Stimulated activated CD4-positive, alpha-beta T cell treated with anti-CD3 and anti-CD28 coated beads, Interleukin-15, amount 100 ng/mL, for 1 hour (primary cell): ENCODE measurements around the gene TTLL13.

Source experiments
- DNase-seq, 2 donors: peaks; one replicate each; pipeline ENCODE4 v3.0.0-alpha.2; 2020; ENCODE audit warnings: low read depth in 1 of 2, low spot score in 1 of 2

TTLL13 gene, protein sequence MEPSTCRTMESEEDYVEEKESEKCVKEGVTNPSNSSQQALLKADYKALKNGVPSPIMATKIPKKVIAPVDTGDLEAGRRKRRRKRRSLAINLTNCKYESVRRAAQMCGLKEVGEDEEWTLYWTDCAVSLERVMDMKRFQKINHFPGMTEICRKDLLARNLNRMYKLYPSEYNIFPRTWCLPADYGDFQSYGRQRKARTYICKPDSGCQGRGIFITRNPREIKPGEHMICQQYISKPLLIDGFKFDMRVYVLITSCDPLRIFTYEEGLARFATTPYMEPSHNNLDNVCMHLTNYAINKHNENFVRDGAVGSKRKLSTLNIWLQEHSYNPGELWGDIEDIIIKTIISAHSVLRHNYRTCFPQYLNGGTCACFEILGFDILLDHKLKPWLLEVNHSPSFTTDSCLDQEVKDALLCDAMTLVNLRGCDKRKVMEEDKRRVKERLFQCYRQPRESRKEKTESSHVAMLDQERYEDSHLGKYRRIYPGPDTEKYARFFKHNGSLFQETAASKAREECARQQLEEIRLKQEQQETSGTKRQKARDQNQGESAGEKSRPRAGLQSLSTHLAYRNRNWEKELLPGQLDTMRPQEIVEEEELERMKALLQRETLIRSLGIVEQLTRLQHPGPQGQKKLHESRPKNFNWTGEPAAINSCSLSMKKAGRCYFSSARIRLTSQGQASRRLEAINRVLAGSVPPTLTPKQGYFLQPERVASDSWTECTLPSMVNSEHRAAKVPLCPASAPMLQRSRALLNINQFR

DNA sequence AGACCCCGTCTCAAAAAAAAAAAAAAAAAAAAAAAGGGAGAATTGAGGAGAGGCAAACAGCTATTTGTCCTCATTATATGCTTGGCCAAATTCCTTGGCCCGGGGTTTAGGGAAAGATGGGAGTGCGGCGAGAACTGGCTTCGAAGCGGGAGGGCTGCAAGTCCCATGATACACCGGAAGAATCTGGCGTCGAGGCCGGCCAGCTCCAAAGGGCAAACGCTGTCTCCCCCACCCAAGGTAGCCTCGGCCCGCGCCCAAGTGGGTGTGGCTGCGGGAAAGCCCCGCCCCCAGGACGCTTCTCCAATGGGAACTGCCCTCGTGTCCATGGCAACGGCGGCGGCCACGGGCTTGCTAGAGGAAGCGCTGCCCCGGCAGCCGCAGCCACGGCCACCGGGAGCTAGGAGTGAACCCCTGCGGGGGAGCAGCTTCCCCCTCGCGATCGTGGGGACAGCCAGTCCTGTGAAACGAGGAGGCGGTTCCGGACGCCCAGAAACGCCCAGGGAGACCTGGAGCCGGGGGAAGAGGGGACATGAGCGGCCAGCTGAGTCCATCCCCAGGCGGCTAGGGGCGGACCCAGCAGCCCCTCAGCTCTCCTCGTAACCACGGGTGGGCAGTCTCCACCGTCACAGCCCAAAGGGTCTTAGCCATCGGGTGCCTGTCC lies at the start of gene TTLL13:
Gene TTLL13, plus strand, starts transcription at position 354 of the 661 bp plus-strand sequence. CDS start 1,075 bp downstream, outside the sequence.
- DNase-seq, result peak; percentile 36 to 70

DNA sequence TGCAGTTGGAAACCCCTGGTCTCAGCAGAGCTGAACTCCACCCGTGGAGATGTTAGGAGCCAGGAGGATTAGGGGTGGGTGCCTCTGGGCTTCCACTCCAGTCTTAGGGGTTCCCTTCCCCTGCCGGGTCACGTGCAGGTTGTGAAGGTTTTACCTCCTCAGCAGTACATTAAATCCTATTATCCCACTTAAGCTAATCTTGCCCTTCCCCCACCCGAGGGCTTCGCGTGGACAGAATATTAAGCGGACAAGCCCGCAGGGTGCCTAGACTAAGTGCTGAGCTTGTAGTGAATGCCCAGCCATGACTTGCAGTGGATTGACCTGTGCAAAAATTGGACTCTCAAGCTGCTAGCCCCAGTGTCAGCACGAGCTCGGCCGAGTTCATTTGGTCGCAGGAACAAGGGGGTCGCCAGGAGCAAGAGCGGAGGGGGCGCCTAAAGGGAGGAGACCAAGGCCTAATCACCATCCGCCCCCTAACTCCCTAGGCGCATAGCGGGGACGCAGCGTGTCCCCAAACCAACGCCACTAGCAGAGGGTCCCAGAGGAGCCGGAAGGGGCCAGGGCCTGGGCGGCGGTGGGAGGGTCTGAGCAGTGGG lies 48.7 kb upstream of the TTLL13 start:
- no peak for DNase-seq

DNA sequence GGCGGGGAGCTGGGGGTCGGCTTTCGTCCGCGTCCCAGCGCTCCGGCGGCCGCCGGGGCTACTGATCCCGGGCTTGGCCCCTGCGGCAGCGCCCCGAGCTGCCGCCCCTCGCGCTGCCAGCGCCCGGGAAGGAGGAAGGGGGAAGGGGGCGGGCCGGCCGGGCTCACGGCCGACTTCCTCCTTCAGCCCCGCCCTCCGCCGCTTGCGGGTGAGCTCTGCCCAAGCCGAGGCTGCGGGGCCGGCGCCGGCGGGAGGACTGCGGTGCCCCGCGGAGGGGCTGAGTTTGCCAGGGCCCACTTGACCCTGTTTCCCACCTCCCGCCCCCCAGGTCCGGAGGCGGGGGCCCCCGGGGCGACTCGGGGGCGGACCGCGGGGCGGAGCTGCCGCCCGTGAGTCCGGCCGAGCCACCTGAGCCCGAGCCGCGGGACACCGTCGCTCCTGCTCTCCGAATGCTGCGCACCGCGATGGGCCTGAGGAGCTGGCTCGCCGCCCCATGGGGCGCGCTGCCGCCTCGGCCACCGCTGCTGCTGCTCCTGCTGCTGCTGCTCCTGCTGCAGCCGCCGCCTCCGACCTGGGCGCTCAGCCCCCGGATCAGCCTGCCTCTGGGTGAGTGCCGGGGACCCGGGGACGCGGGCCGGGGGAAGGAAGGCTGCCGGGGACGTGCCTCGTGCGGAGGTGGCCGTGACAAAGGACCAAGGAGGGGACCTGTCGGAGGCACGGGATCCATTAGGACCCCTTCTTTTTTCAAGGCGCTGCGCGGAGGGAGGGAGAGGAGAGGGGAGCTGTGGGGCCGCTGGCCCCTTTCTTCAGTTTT lies 48.0 kb upstream of the TTLL13 start, which contains the start of gene SEMA4B:
Gene SEMA4B, plus strand, starts transcription at position 201 of the 814 bp plus-strand sequence. Its CDS starts 249 bp downstream, at position 450.
- DNase-seq, result peak; percentile 47 to 59

DNA sequence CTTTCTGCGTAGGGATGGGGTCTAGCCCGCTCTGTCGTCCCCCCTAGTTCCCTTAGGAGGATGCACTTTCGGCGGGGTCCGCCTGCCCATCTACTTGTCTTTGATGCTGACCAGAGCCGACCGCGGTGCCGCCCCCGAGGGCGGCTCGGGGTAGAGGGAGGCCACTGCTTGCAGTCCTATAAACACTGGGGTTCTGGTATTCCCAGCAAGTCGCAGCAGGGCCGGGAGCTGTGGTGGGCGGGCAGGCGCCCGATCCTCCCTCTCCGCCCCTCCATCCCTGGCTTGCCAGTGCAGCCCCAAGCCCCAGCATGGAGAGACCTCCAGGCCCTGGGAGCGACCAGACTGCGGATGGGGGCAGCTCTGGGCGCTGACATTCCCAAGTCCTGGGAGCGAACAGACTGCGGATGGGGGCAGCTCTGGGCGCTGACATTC lies 47.4 kb upstream of the TTLL13 start:
- no peak for DNase-seq

DNA sequence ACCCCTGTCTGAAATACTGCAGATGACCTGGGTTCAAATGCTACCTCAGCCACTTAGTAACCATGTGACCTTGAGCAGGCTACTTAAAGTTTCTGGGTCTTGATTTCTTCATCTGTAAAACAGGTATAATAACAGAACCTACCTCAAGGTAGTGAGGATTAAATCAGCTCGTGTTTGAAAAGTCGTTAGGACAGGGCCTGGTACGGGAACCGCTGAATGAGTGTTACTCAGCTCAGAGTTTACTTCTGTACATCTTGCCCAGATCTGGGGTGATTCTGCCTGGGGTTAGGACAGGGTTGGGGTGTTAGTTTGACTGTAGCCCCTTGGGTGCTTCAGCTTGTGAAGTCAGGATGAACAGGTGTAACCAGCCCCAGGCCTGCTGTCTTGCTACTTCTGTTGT lies 46.4 kb upstream of the TTLL13 start:
- no peak for DNase-seq

DNA sequence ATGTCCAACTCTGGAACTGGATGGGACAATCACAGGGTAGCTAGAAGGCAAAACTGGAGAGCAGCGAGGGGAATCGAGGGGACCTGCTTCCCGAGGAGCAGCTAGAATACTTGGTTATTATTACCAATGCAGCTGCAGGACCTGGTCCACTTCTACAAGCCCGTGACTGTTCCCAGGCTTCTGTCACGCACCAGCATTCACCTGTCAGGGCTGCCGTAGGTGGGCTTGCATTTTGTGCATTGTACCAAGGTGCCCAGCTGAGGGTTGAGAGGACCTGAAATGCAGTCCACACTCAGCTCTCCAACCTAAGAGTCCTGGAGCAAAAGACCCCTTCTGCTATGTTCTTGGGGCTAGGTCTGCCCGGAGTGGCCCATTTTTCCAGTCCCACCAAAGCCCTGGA lies 45.9 kb upstream of the TTLL13 start:
- no peak for DNase-seq

DNA sequence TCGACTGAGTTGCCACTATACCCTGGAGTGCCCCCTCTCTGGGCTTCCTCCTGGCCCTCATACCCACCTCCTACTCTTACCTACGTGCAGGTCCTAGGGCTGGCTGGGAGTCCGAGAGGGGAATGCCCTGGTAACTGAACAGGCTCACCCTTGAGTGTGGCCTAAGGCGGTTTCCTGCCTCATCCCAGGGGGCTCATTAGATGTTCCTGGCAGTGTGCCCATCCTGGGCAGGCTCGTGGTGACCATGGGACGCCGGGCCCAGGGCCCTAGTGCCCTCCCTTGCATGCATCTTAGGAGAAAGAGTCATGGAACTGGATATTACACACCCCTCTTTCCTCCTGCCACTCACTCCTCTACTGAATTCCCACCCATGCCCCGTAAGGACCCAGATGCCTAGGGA lies 45.4 kb upstream of the TTLL13 start:
- DNase-seq, result no peak

DNA sequence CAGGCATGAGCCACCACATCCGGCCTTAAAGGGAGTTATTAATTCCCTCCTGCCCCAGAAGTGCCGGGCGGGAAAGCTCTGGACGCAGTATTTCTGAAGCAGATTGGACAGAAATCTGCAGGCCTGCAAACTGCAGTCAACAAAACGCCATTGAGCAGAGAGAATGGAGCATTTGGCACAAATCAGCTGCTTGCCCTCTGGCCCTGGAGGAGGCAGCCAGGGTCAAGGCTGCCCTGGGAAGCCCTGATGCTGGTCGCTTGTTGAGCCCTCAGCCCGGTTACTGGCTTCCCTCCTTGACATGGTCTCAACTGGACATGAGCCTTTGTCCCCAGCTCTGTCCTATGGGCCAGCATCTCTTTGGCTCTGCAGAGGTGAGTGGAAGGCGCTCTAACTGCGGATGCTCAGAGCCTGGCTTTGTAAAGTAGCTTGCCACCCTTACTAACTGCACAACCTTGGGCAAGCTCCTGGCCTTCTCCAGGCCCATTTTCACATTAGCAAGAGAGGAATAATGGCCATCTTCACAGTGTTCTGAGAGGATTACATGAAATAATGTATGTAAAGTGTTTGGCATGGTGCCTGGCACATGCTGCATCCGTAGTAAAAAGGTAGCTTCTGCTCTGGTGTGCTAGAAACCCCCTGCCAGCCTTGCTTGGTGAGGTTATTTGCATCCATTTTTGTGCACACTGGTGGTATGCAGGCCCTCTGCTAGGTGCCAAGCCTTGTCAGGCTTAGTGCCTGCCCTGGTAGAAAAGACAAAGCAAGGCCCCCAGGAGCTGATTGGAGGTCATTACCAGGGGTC lies 44.1 kb upstream of the TTLL13 start:
- DNase-seq, result no peak

DNA sequence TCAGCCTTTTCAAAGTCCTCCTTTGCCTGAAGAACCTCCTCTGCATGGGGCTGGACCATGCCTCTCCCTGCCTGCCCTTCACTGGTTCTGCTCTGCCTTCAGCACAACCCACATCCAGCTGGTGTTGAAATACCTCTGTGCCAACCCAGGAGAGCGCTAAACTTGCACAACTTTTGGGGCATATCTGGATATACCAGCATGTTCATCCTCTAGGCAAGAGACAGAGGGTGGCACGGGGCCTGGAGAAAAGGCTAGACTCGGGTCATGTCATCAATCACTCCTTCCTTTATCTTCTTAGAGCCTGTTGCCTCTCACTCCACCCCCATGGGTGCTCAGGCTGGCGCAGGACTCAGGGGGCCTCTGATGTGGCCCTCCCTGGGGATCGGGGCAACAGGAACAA lies 43.5 kb upstream of the TTLL13 start:
- DNase-seq, result no peak

DNA sequence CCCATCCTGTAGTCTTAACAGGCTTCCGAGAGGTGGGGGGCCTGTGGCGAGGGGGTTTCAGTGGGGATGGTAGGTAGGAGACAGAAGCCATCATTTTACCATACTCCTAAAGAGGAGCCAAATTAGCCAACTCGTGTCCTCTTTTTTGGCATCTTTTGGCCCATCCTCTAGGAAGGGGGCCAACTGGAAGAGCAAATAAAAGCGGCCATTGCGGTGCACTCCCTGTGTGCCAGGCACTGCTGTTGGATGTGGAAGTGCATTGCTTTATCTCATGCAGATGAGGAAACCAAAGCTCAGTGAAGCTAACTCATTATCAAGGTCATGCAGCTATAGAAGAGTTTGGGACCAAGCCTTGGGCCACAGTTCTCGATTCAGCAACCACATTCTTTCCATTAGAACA lies 42.1 kb upstream of the TTLL13 start:
- DNase-seq, result no peak

DNA sequence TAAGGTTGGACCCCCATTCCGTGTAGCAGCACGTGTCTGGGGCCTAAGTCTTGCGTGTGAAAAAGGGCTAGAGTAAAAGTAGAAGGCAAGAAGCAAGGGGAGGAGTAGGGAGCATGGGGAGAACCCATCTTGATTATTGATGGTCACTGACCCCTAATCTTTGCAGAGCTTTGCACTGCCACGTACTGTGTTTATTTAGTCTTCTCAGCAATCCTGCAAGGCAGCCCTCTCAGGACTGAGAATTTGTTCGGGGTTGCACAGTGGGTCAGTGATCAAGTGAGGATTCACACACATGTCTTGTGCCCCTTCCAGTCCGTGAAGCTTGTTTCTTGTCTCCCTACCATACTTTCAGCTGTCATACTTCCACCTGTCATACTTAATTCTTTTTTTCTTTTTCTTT lies 41.0 kb upstream of the TTLL13 start:
- no peak for DNase-seq

DNA sequence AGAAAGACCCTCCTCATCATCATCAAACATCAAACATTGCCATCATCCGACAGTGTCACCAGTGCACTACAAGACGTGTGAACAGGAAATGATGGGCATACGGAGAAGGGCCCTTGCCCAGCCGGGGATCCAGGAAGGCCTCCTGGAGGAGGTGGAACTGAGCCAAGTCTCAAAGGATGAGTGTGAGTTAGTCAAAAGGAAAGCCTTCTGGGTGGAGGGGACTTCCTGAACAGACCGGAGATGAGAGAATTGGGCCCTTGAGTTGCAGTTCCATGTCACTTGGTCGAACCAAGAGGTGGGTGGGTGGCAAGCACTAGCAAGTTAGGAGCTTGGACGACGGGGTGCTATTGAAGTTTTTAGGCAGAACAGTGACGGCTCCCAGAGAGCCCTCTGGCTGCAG lies 39.8 kb upstream of the TTLL13 start:
- no peak for DNase-seq

DNA sequence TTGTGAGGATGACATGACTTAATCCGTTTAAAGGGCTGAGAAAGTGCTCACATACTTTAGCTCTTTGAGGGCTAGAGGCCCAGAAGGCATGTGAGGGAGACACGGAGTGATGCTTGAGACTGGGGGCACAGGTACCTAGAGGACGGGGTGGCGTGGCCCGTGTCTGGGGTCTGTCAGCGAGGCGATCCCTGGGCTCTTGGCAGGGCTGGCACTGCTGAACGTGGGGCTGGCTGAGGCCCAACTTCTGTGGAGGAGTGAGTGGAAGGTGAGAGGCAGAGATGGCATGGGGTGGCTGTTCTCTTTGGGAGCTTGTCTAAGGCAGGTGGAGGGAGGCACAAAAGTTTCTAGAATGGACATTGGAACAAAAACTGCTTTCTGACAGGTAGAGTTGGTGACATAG lies 38.8 kb upstream of the TTLL13 start:
- DNase-seq, result no peak

DNA sequence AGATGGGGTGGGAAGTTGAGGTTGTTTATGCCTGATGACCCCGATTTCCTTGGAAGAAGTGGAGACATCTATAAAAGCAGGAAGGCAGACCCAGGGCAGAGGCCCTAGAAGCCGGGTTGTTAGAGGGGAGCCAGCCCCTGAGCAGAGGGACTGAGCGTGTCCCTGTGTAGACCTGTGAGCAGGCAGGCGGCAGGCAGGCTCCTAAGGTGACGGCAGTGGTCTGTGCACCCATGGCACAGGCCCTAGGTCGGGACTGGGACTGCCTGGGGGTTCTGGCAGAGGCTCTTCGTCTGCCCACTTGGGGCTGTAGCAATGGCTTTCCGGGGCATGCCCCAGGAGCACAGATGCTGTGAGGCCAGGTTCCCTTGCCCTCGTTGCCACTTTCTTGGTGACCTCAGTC lies 38.3 kb upstream of the TTLL13 start:
- no peak for DNase-seq

DNA sequence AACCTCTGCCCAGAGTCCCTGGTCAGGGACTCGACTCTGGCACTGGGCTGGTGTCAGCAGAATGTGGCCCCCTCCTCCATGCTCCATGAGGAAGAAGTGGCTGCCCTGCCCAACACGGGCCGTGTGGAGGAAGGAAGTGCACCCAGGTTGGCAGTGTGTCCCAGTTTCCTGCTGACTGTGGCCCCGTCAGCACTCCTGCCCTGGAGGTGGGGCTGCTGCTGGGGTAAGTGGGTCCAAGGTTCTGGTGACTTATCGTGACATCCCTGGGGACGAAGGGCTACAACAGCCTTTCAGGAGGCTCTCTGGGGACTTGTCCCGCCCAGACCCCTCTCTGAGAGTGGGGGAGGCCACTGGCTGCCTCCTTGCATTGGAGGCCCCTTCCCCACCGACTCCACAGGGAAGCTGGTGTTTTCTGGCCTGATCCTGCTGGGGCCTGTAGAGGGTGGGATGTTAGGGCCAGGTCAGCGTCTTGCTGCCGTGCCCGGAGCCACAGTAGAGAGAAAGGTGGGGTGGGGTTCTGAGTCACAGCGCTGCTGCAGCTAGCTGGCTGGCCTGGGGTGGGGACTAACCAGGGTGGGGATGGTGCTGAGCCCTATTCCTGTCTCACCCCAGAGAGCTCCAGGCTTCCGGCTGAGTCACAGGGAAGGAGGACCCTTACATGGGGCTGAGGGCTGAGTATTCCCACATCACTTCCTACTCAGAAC lies 37.8 kb upstream of the TTLL13 start:
- no peak for DNase-seq

DNA sequence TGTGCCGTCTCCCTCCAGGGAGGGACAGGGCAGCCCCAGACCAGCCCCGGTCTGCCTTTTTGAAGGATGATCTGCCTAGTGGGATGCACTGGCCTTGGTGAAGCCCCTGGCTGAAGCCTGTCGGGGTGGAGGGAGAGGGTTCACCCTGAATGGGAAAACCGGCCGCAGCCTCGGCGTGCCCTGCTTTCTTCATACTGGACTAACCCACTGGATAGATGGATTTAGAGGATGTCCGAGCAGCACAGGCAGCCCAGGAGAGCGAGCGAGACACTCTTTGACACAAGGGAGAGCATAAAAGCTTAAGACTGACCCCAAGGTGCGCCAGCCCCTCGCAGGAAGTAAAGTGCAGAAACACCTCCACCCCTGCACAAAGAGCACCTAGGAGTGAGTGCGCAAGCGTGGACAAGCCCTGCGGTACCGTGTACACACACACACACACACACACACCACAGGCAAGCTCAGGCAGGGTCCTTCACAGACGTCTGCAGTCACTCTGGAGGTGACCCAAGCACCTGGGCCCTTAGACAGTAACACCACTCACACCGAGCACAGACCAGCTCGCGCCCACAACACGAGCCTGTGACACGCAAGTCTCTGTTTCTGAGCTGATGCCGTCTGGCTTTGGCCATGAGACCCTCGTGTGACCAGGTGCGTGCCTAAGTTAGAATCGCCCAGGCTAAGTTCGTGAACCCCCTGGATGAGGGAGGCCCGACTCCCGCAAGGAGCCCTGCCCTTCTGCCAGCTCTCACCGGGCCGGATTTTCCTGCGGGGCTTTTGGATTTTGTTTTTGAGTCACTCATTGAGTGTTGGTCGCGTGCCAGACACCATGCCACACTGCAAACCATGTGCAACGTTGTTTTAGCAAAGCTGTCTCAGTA lies 36.9 kb upstream of the TTLL13 start:
- no peak for DNase-seq

DNA sequence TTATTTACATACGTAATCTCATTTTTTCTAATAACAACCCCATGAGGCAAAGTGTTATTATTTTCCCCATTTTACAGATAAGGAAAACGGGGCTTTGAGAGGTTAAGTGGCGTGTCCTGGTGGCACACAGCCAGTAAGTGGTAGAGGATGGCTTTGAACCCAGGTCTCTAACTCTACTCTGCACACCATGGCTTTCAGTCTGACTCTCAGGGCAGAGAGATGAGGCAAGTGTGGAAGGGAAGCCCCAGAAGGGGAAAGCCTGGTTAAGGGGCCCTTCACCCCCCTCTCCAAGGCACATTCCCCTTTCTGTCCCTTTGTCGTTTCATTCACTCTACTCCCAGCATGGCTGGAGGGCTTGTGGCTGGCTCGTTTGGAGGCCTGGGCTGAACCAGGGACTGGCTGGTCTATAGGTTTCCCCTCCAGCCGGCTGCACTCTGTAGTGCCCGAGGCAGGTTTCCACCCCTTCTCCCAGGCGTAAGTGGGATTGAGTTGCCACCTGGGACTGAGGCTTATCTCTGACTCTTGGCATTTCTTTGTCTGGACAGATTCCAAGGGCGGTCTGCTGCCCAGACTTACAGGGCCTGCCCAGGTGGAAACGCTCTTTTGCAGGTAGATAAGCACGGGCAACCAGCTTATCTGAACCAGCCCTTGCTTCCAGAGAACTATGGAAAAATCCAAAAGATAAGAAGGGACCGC lies 36.1 kb upstream of the TTLL13 start:
- DNase-seq, result no peak

DNA sequence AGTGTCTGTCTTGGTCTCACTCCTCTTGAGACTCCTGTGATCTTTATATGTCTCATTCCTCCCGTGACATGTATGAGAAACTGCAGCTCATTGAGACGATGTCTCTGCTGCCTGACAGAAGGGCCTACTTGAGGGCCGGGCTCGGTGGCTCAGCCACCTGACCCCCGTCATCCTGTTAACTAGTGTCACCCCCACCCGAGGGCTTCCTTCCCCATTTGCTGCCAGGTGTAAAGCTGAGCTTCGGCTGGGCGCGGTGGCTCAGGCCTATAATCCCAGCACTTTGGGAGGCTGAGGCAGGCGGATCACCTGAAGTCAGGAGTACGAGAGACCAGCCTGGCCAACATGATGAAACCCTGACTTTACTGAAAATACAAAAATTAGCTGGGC lies 35.5 kb upstream of the TTLL13 start:
- DNase-seq, result no peak
